ENCODE data around the gene SSR4.

SSR4 gene

DNA sequence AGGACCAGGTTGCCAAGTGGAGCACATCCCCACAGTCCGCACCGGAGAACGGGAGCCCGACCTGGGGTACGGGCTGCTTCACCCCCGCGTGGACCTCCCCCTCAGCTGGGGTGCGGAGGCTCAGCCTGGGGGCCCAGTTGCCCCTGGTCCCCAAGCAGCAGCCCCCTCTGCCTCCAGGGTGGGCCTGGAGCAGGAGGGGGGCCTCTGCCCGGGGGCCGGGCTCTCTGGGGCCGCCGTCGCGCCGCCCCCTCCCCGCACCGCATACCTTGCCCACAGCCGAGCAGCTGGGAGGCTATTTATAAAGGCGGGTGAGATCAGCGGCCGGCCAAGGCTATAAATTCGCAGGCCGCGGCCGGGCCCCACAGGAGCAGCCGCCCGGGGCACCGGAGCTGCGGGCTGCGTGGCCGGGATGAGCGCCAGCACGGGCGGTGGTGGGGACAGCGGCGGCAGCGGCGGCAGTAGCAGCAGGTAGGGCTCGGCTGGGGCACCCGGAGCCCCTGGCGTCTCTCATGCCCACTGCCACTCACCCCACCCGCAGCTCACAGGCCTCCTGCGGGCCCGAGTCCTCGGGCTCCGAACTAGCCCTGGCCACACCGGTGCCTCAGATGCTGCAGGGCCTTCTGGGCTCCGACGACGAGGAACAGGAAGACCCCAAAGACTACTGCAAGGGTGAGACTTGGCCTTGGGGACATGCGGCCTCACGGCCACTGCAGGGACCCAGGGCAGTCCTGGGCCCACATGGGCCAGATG is 13.6 kb upstream of the SSR4 start, which contains the start of gene SRPK3:
TSS of gene SRPK3 (plus strand) at position 364 of the 750 bp plus-strand sequence. CDS start at position 410, 46 bp downstream.
- in situ Hi-C loops (cut with MboI; ENCODE audit: low sequenced_read_pairs) = no loop called here

GRCh38 chrX:153781428-153782047 is 12.9 kb upstream of the SSR4 start:
- in situ Hi-C loops (cut with MboI; ENCODE audit: low sequenced_read_pairs) = no loop called here

DNA sequence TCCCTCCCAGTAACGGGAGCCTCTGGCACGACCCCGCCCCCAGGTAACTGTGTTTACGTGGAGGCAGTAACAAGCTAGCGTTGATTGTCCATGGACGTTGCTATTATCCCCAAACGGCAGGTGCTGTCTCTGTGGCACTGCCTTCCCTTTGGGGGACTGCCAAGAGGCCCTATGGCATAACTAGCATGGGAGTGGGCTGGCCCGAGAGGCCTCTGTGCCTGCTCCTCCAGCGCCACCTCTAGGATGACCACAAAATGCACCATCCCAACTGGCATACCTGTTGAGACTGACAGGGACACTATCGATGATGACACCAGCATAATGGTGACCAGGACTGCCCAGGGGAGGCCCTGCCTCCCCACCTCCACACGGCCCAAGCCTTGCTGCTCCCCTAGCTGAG is 12.2 kb upstream of the SSR4 start:
- in situ Hi-C loops (cut with MboI; ENCODE audit: low sequenced_read_pairs) = no loop called here

DNA sequence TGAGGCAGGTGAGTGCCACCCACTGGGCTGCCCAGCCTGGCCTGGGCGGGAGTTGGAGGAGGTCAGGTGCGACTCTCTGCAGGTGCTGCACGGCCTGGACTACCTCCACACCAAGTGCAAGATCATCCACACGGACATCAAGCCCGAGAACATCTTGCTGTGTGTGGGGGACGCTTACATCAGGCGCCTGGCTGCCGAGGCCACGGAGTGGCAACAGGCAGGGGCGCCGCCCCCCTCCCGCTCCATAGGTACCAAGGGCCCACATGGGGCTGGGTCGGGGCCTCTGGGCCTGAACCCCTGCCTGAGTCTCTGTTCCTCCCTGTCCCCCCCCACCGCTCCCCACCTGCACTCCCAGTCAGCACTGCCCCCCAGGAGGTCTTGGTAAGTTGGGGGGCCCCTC is 11.6 kb upstream of the SSR4 start:
- in situ Hi-C loops (cut with MboI; ENCODE audit: low sequenced_read_pairs) = no loop called here

DNA sequence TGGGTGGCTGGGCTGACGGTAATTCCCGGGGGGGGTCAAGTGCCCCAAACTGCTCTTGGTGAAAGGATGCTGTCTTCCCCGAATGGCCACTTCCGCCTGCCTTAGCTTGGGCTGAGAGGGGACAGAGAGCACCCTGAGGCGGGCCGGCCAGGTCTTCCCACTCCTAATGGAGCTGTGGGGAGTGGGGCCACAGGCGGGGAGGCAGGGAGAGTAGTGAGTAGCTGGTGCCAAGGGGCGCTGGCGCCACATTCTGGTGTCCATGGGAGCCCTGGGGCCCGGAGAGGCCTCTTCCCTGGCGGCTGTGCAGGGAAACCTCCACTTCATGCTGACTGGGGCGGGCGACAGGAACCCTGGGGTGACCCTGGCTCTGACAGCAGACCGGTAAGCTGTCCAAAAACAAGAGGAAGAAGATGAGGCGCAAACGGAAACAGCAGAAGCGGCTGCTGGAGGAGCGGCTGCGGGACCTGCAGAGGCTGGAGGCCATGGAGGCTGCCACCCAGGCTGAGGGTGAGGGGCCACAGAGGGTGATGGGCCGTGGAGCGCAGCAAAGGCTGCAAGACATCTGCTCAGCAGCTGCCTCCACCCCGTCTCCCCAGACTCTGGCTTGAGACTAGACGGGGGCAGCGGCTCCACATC is 11.0 kb upstream of the SSR4 start:
- in situ Hi-C loops (cut with MboI; ENCODE audit: low sequenced_read_pairs) = no loop called here

GRCh38 chrX:153784325-153784967 is 10.0 kb upstream of the SSR4 start:
- in situ Hi-C loops (cut with MboI; ENCODE audit: low sequenced_read_pairs) = no loop called here

GRCh38 chrX:153786669-153787068 is 7.8 kb upstream of the SSR4 start:
- in situ Hi-C loops (cut with MboI; ENCODE audit: low sequenced_read_pairs) = no loop called here

GRCh38 chrX:153789654-153790053 is 4.8 kb upstream of the SSR4 start:
- in situ Hi-C loops (cut with MboI; ENCODE audit: low sequenced_read_pairs) = no loop called here

DNA sequence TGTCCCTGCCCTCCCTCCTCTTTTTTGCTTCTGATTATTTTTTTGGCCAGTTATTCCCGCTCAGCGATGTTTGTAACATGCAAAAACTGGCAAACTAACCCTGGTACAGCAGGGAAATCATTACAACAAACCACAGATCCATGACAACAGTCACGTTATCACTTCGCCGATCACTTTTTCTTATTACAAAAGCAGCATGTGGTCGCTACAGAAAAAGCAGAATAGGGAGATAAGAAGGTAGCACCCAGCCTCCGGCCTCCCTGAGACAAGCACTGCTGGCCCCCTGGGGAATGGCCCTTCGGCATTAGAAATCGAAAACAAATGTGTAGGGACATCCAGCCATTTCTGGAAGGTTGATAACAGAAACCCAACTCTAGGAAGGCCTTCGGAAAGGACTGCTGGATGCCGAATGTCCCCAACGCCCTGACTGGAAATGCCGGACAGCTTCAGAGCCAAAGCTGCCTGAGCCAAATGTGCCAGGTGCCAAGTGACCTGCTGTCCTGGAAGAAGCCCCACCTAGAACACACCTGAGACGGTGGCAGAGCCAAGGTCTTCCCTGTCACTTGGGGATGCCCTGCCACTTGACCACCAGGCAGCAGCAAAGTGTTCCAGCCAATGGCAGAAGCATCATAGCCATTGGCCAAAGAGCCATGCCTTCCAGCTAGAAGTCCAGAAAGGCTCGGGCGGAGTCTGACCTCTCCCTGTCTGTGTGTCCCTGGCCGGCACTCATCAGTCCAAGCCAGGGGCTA is 3.2 kb upstream of the SSR4 start:
- in situ Hi-C loops (cut with MboI; ENCODE audit: low sequenced_read_pairs) = no loop called here

DNA sequence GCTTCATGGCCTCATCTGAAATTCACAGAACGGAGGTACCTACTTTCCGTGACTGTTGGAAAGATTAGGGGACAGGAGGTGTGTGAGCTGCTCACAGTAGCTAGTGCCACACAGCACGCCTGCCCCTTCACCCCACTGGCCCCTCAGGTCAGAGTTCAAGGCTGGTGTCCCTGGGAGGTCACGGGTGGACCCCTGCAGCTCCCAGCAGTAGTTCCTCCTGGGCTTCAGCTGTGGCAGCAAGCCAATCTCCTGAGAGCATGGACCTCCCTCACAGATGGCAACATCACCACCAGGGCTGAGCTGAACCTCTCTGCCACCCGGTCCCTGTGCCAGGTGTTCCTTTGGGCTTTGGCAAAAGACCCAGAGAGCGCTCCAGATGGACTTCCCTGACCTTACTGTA is 2.1 kb upstream of the SSR4 start:
- in situ Hi-C loops (cut with MboI; ENCODE audit: low sequenced_read_pairs) = no loop called here

- in situ Hi-C loops (cut with MboI; ENCODE audit: low sequenced_read_pairs) = no loop called here
Observed at GRCh38 chrX:153793291-153793690, 1.2 kb upstream of the SSR4 start.

DNA sequence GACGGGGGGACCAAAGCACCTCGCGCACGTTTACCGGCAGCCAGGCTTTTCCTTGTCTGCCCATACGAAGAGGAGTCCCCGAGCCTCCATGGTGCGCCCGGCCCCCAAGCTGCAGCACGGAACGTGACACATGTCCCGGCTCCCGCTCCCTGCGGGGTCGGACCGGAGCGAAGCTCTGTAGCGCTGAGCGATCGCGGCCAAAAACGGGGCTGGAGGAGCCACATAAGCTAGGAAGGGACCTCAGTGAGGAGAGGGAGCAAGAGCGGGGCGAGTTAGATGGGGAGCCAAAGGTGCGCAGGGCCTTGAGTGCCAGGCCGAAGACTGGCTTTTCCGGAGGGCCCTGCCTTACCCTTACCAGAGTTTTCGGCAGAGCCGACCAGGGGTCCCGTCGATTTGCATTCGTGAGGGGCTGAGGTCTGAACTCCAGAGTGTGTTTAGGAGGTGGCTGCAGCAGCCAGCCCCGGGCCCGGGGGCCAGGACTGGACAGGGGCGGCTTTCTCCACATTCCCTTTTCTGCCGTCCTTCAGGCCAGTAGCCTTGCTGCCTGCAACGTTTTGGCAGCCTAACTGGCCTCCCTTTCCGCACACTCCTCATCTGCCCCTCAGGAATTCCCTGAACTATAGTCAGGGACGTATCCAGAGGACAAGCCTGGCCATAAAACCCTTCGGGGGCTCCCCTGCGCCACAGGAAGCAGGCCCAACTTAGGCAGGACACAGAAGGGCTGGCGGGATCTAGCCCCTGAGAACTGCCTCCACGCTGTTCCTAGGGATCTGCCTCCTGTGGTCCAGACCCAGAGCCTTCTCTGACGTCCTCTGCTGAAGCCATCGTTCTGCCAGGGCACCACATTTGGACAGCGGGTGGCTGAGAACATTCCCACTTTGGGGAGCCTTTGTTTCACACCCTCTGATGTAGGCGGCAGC is 689 bp downstream of the SSR4 start:
- in situ Hi-C loops (cut with MboI; ENCODE audit: low sequenced_read_pairs) = no loop called here

- in situ Hi-C loops (cut with MboI; ENCODE audit: low sequenced_read_pairs) = no loop called here
Observed at GRCh38 chrX:153797415-153798015, 3.0 kb downstream of the SSR4 start.

- in situ Hi-C loops (cut with MboI; ENCODE audit: low sequenced_read_pairs) = no loop called here
Observed at GRCh38 chrX:153799326-153799725, 4.9 kb downstream of the SSR4 start.

DNA sequence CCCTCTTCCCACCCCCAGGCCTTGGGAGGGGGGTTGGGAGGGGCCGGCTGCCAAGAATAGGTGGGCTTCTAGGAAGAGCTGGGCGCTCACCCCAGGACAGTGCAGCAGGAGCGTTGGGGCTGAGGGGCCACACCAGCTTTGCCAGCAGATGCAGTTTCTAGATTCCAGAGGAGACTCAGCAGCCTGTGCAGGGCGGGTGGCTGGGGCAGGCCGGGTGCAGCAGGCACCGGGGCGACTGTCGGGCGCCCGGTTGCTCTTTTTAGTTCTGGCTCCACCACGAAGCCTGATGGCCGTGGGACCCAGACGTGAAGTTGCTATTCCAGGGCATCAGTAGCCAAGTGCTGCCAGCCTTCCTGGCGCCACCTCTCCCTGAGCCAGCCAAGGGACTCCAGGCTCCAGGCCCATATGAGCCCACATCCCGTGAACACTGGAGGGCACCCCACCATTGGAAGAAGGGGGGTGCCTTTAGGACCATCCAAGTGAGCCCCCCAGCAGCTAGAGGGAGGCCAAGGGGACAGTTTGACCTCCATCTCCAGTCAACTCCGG is 5.8 kb downstream of the SSR4 start:
- in situ Hi-C loops (cut with MboI; ENCODE audit: low sequenced_read_pairs) = no loop called here

DNA sequence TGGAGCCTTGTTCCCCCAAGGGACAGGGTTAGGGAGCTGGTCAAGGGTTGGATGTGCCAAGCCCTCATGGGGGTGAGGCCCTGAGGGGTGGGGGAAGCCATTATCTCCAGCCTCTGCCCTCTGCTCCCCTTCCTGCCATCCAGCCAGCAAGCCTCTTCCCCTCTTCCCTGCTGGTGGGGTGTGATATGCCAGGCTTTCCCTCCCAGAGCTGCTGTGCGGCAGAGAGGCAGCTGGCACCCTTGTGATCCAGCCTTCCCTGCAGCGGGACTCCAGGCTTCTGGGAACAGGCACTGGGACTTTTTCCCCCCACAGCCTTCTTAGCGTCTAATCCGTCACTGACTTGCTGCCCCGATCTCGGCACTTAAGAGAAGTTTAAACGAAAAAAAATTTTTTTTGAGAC is 6.3 kb downstream of the SSR4 start:
- in situ Hi-C loops (cut with MboI; ENCODE audit: low sequenced_read_pairs) = no loop called here

- in situ Hi-C loops (cut with MboI; ENCODE audit: low sequenced_read_pairs) = no loop called here
Observed at GRCh38 chrX:153801669-153802068, 7.2 kb downstream of the SSR4 start.

DNA sequence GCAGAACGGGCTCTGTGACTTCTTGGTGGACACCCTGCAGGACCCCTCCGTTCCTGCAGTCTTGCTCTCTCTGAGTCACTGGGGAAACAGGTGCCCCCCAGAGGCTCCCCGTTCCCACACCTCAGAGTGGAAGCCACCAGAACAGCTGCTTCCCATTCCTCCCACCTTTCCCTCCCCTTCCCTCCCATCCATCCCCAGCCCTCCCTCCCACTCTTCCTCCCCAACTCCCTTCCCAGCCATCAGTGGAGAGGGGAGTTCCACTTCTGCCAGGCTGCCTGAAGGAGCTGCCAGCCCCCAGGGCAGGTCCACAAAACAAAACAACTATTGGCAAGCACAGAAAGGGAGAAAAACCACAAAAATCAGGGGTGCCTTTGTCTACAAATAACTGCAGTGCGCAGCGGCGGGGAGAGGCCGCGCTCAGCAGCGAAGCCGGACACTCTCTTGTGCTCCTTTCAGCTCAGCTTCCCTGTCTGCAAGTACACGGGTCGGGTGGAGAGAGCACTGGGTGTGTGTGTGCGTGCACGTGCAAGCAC is 8.1 kb downstream of the SSR4 start:
- in situ Hi-C loops (cut with MboI; ENCODE audit: low sequenced_read_pairs) = no loop called here

Data from HL-60/S4 (cell line).